Hematopoietic multipotent progenitor cell (in vitro differentiated cells): ENCODE measurements around the gene DOK4. TPM values are rescaled to one million over a fixed set of nuclear protein-coding genes. Genes with fewer than 3 reads are reported as not detected.

Experiments
- total RNA-seq: library from RNA; depleted of rRNA; stranded (reverse); fragments of >200 nt; gene quantifications from one replicate; pipeline ENCODE4 v1.2.3, GENCODE V29; 2012

DOK4 gene
- total RNA-seq, 1 donor = 17.0 TPM

Other genes with a start within 250 kb of the DOK4 start
- 57.4 TPM for gene ARL2BP, start 241.2 kb downstream of the DOK4 start, total RNA-seq
- 0.27 TPM for gene PLLP, start 201.8 kb downstream of the DOK4 start, total RNA-seq
- not detected for gene CCL22, start 127.7 kb downstream of the DOK4 start, total RNA-seq
- gene CX3CL1, start 114.0 kb downstream of the DOK4 start, total RNA-seq = under 0.01 TPM
- not detected for gene CCL17, start 81.7 kb downstream of the DOK4 start, total RNA-seq
- 33.4 TPM for gene CIAPIN1, start 39.1 kb downstream of the DOK4 start, total RNA-seq
- 52.0 TPM for gene COQ9, start 39.0 kb downstream of the DOK4 start, total RNA-seq
- 126 TPM for gene POLR2C, start 23.8 kb downstream of the DOK4 start, total RNA-seq
- gene CCDC102A, start 50.1 kb upstream of the DOK4 start, total RNA-seq = 30.4 TPM
- 15.9 TPM for gene ADGRG5, start 56.1 kb upstream of the DOK4 start, total RNA-seq
- 93.2 TPM for gene ADGRG1, start 142.1 kb upstream of the DOK4 start, total RNA-seq
- 2.7 TPM for gene ADGRG3, start 181.8 kb upstream of the DOK4 start, total RNA-seq
- 0.54 TPM for gene DRC7, start 208.3 kb upstream of the DOK4 start, total RNA-seq
- 103 TPM for gene KATNB1, start 249.3 kb upstream of the DOK4 start, total RNA-seq